Activated CD8-positive, alpha-beta T cell treated with anti-CD3 and anti-CD28 coated beads for 36 hours (primary cell): ENCODE measurements around the gene DGKI. TPM values are rescaled to one million over a fixed set of nuclear protein-coding genes. Genes with fewer than 3 reads are reported as not detected.
"Not testable (repeated sequence)": the region's sequence is repeated elsewhere in the genome, so short reads cannot be mapped to it uniquely, and the experiment has no call there.

Experiments used
- ATAC-seq: fragments of 200-7000 bp; cut with Tn5 transposase; one replicate; pipeline ENCODE4 v1.10.0; 2021; ENCODE audit warnings: mild to moderate bottlenecking, moderate library complexity
- CTCF ChIA-PET: fragments of 350-600 bp; sonication (Branson Sonifier 250); formaldehyde crosslinking; loops from one replicate; lab custom pipeline; 2021; ENCODE audit warnings: antibody characterized with exemption; lab: Charles Lee
- POLR2A ChIA-PET: fragments of 350-600 bp; sonication (Branson Sonifier 250); formaldehyde crosslinking; loops from one replicate; lab custom pipeline; 2021; ENCODE audit warnings: antibody characterized with exemption; lab: Charles Lee
- DNase-seq: peaks from one replicate; pipeline ENCODE4 v3.0.0-alpha.2; 2020
- H3K27ac Mint-ChIP-seq: one replicate; pipeline ENCODE4 v1.8.0; 2021; ENCODE audit warnings: mild to moderate bottlenecking, mixed read lengths
- H3K27me3 Mint-ChIP-seq: one replicate; pipeline ENCODE4 v1.8.0; 2021; ENCODE audit warnings: mixed read lengths
- H3K36me3 Mint-ChIP-seq: one replicate; pipeline ENCODE4 v1.8.0; 2021; ENCODE audit warnings: low read depth, mixed read lengths
- H3K4me1 Mint-ChIP-seq: one replicate; pipeline ENCODE4 v1.8.0; 2021; ENCODE audit warnings: low read depth, mixed read lengths
- H3K4me3 Mint-ChIP-seq: one replicate; pipeline ENCODE4 v1.8.0; 2021; ENCODE audit warnings: mild to moderate bottlenecking, moderate library complexity, mixed read lengths
- H3K9me3 Mint-ChIP-seq: one replicate; pipeline ENCODE4 v1.8.0; 2021; ENCODE audit warnings: mixed read lengths
- CTCF ChIP-seq: fragments of 200-600 bp; IDR thresholded peaks from one replicate; pipeline ENCODE4 v1.8.0; 2022; ENCODE audit warnings: antibody characterized with exemption, mild to moderate bottlenecking
- intact Hi-C: fragments of 100-400 bp; cut with micrococcal nuclease; formaldehyde crosslinking; loops from one replicate; pipeline ENCODE4 v1.10.0; 2022
- total RNA-seq, 2 experiments: library from RNA; stranded (reverse); gene quantifications; one replicate each; pipeline ENCODE4 v1.2.3, GENCODE V29; 2021

The DGKI gene
- total RNA-seq, 2 experiments from 2014 or later: 0.38 to 0.65 TPM

GRCh38 chr7:137835486-137836112 lies 11.2 kb downstream of the DGKI start:
- CTCF ChIA-PET: interaction anchor here (0.9 to 1.1 kb wide), 3 partner anchors 11 to 180 kb away, joined by 3 to 5 read pairs (median 3); partner anchors contain the start of gene DGKI
- POLR2A ChIA-PET: no interaction called here
- no peak for ATAC-seq
- Mint-ChIP-seq H3K27me3 (peaks cover 25% of the 10 kb centered on the region), H3K36me3 (peaks cover 3% of the 10 kb centered on the region), H3K27ac (no peak overlapping the region), H3K4me3 (no peak overlapping the region), H3K4me1 (no peaks in the 10 kb centered on the region), H3K9me3 (peaks cover 10% of the 10 kb centered on the region)
- intact Hi-C loops: no loop called here
- no peak for DNase-seq
- TF ChIP-seq CTCF: no peak

- TF ChIP-seq CTCF: no peak
- ATAC-seq: no peak
- ChIA-PET POLR2A (no interaction called here), CTCF (no interaction called here)
- no peak overlapping the region for H3K4me3 Mint-ChIP-seq
- H3K27ac Mint-ChIP-seq: no peak overlapping the region
- no peaks in the 10 kb centered on the region for H3K4me1 Mint-ChIP-seq
- H3K9me3 Mint-ChIP-seq: peaks cover 10% of the 10 kb centered on the region
- peaks cover 3% of the 10 kb centered on the region for H3K36me3 Mint-ChIP-seq
- no peak for DNase-seq
- intact Hi-C loops: no loop called here
- peaks cover 21% of the 10 kb centered on the region for H3K27me3 Mint-ChIP-seq
These were observed 12.2 kb downstream of the DGKI start for GRCh38 chr7:137834552-137834951.

GRCh38 chr7:137832990-137833389 lies 13.8 kb downstream of the DGKI start:
- H3K27ac Mint-ChIP-seq, H3K36me3 Mint-ChIP-seq, POLR2A ChIA-PET, DNase-seq, ATAC-seq, H3K4me1 Mint-ChIP-seq, CTCF ChIA-PET, intact Hi-C loops, H3K4me3 Mint-ChIP-seq: not testable (repeated sequence)
- H3K9me3 Mint-ChIP-seq: peaks cover 10% of the 10 kb centered on the region
- peaks cover 22% of the 10 kb centered on the region for H3K27me3 Mint-ChIP-seq

- Mint-ChIP-seq H3K36me3 (peaks cover 3% of the 10 kb centered on the region), H3K27me3 (peaks cover 23% of the 10 kb centered on the region), H3K9me3 (peaks cover 10% of the 10 kb centered on the region), H3K4me1 (no peaks in the 10 kb centered on the region), H3K4me3 (no peak overlapping the region), H3K27ac (no peak overlapping the region)
- no peak for DNase-seq
- intact Hi-C loops: no loop called here
- ChIA-PET POLR2A (no interaction called here), CTCF (interaction anchor here (1.1 kb wide), 1 partner anchor 18 kb away, joined by 3 read pairs; no protein-coding TSS in a partner anchor)
- no peak for TF ChIP-seq CTCF
- no peak for ATAC-seq
These were observed 14.4 kb downstream of the DGKI start for GRCh38 chr7:137832382-137832781.

- POLR2A ChIA-PET, H3K4me1 Mint-ChIP-seq, H3K27ac Mint-ChIP-seq, ATAC-seq, H3K4me3 Mint-ChIP-seq, DNase-seq, H3K36me3 Mint-ChIP-seq, intact Hi-C loops: not testable (repeated sequence)
- CTCF ChIA-PET: interaction anchor here (1.1 kb wide), 1 partner anchor 18 kb away, joined by 3 read pairs; no protein-coding TSS in a partner anchor
- Mint-ChIP-seq H3K27me3 (peaks cover 22% of the 10 kb centered on the region), H3K9me3 (peaks cover 10% of the 10 kb centered on the region)
These were observed 15.2 kb downstream of the DGKI start for GRCh38 chr7:137831555-137831954.

- peaks cover 16% of the 10 kb centered on the region for H3K27me3 Mint-ChIP-seq
These were observed 17.3 kb downstream of the DGKI start for GRCh38 chr7:137829337-137829992.

More at GRCh38 chr7:137829337-137829992, 17.3 kb downstream of the DGKI start:
- peaks cover 10% of the 10 kb centered on the region for H3K9me3 Mint-ChIP-seq
- peaks cover 3% of the 10 kb centered on the region for H3K36me3 Mint-ChIP-seq
- ChIA-PET POLR2A (no interaction called here), CTCF (interaction anchor here (1.2 kb wide), 1 partner anchor 11 kb away, joined by 3 read pairs; no protein-coding TSS in a partner anchor)
- DNase-seq: no peak
- intact Hi-C loops: no loop called here
- no peak overlapping the region for H3K27ac Mint-ChIP-seq
- no peak overlapping the region for H3K4me3 Mint-ChIP-seq
- no peak for TF ChIP-seq CTCF
- no peak for ATAC-seq
- H3K4me1 Mint-ChIP-seq: no peaks in the 10 kb centered on the region
